Adrenal gland (tissue), 12 donors: ENCODE data around the gene BRD8. TPM values are rescaled to one million over a fixed set of nuclear protein-coding genes. Genes with fewer than 3 reads are reported as not detected.
"Not testable (repeated sequence)": the region's sequence is repeated elsewhere in the genome, so short reads cannot be mapped to it uniquely, and the experiment has no call there.

ENCODE experiments used
- DNase-seq, 7 donors: peaks; one replicate each; pipeline ENCODE4 v3.0.0-alpha.2; 2019 to 2020
- H3K27ac ChIP-seq, 5 donors: fragments of 200-600 bp; sonication (generic) in 4 of 5; 1 replicate in 3 of 5; 2 replicates in 2 of 5; pipeline versions ENCODE4 v1.5.1 to v1.8.0; 2016 to 2020; ENCODE audit warnings: mild to moderate bottlenecking in 1 of 5
- H3K27me3 ChIP-seq: fragments of 200-600 bp; 2 replicates; pipeline ENCODE4 v1.8.0; 2021
- H3K36me3 ChIP-seq, 2 donors: fragments of 200-600 bp; replicated peaks in 1 of 2; 1 replicate in 1 of 2; 2 replicates in 1 of 2; pipeline versions ENCODE4 v1.5.1 to v1.8.0; 2018 to 2022
- H3K4me1 ChIP-seq, 2 donors: fragments of 200-600 bp; replicated peaks in 1 of 2; 1 replicate in 1 of 2; 2 replicates in 1 of 2; pipeline versions ENCODE4 v1.5.1 to v1.8.0; 2018 to 2021
- H3K4me3 ChIP-seq, 4 donors: fragments of 200-600 bp; sonication (generic) in 3 of 4; one replicate each; pipeline ENCODE4 v1.5.1; 2016 to 2018
- H3K9me3 ChIP-seq, 3 donors: fragments of 200-600 bp; sonication (generic) in 1 of 3; replicated peaks in 1 of 3; 1 replicate in 2 of 3; 2 replicates in 1 of 3; pipeline versions ENCODE4 v1.5.1 to v1.8.0; 2016 to 2021
- POLR2A ChIP-seq, 2 donors: fragments of 450-650 bp; IDR thresholded peaks; one replicate each; pipeline ENCODE4 v1.6.1; 2017; ENCODE audit warnings: antibody characterized with exemption in 2 of 2, mild to moderate bottlenecking in 2 of 2, moderate library complexity in 1 of 2
- WGBS, 4 donors: extraction: QIAGEN DNeasy Blood & Tissue Kit in 2 of 4; methylation state at CpG; one replicate each; pipeline versions ENCODE4 v1.1.5 to v1.1.7; 2013 to 2017; 5-methylcytosine and 5-hydroxymethylcytosine counted together
- intact Hi-C, 2 donors: fragments of 100-400 bp; cut with DNase I; formaldehyde crosslinking; loops; one replicate each; pipeline versions ENCODE4 v1.14.1 to v1.15.0; 2022 to 2023
- polyA plus RNA-seq, 3 donors: library from polyadenylated mRNA; stranded (reverse); fragments of 200-250 nt in 2 of 3; fragments of 350-450 nt in 1 of 3; fragmentation: Illumina TruSeq in 1 of 3; extraction: RNeasy Lipid Tissue Mini Kit (QIAGEN cat#74804) in 1 of 3; gene quantifications; one replicate each; pipeline ENCODE4 v1.2.3, GENCODE V29; 2013 to 2014
- total RNA-seq, 9 donors: library from RNA; depleted of rRNA in 4 of 9; stranded (reverse); fragments of >200 nt in 4 of 9; fragments of 120-200 nt in 1 of 9; fragmentation: NEBNext Ultra II Directional in 1 of 9; extraction: Animal tissue kit (Norgen Biotek cat#: 25700) in 1 of 9; gene quantifications; one replicate each; pipeline versions ENCODE4 v1.1.0 to v1.2.4, GENCODE V29; 2013 to 2023
- TF ChIP-seq, protein P1 (sequence below), 6 experiments: fragments of 450-650 bp in 4 of 6; fragments of 200-600 bp in 2 of 6; sonication (generic) in 1 of 6; IDR thresholded peaks; 1 replicate in 5 of 6; 2 replicates in 1 of 6; pipeline versions ENCODE4 v1.5.1 to v1.8.0; 2016 to 2021; ENCODE audit warnings: antibody characterized with exemption in 6 of 6, mild to moderate bottlenecking in 2 of 6, moderate library complexity in 1 of 6
- donor health status: healthy with polysubstance abuse.
- donor health status: Bipolar disorder and iron deficiency.
- donor health status: DM: yes; HTN: yes; CAD: no.
- donor health status: DM: no; HTN: no; CAD: no.
- donor health status: DM: no; HTN: no; CAD: no.
- donor health status: DM: yes; HTN: yes; CAD: no.

The BRD8 gene
- total and polyA plus RNA-seq, 12 donors = 16.4 to 74.9 (median 46.9) TPM

DNA sequence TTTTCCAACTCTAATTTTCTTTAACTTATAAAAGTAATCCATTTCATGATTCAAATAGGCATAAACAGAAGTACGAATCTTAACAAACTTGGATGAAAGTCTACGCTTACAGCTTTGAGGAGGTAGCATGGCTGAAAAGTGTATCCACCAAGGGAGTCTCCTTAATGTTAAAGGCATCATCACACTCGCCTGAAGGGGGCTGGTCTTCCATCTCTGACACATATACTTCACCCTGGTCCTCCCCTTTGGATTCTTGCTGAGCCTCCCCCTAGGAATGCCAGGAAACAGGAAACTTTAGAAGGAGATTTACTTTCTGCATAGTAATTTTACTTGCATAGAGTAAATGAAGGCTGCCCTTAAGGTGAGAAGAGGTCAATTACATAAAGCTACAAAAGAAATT, 28.9 kb downstream of the BRD8 start:
- Histone ChIP-seq H3K36me3 (no peaks in the 10 kb centered on the region), H3K9me3 (no peaks in the 10 kb centered on the region), H3K27me3 (no peaks in the 10 kb centered on the region), H3K27ac (no peak overlapping the region), H3K4me3 (no peak overlapping the region), H3K4me1 (no peaks in the 10 kb centered on the region)
- TF ChIP-seq POLR2A (IDR thresholded peaks at IDR 0.05) = no peak
- TF ChIP-seq, protein P1, sequence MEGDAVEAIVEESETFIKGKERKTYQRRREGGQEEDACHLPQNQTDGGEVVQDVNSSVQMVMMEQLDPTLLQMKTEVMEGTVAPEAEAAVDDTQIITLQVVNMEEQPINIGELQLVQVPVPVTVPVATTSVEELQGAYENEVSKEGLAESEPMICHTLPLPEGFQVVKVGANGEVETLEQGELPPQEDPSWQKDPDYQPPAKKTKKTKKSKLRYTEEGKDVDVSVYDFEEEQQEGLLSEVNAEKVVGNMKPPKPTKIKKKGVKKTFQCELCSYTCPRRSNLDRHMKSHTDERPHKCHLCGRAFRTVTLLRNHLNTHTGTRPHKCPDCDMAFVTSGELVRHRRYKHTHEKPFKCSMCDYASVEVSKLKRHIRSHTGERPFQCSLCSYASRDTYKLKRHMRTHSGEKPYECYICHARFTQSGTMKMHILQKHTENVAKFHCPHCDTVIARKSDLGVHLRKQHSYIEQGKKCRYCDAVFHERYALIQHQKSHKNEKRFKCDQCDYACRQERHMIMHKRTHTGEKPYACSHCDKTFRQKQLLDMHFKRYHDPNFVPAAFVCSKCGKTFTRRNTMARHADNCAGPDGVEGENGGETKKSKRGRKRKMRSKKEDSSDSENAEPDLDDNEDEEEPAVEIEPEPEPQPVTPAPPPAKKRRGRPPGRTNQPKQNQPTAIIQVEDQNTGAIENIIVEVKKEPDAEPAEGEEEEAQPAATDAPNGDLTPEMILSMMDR (IDR thresholded peaks at IDR 0.05) = no peak
- intact Hi-C loops = no loop called here
- no peak for DNase-seq
- 51 to 59% (median 55%) methylated on average over 3 of the region's 3 CpGs for WGBS, 4 donors

DNA sequence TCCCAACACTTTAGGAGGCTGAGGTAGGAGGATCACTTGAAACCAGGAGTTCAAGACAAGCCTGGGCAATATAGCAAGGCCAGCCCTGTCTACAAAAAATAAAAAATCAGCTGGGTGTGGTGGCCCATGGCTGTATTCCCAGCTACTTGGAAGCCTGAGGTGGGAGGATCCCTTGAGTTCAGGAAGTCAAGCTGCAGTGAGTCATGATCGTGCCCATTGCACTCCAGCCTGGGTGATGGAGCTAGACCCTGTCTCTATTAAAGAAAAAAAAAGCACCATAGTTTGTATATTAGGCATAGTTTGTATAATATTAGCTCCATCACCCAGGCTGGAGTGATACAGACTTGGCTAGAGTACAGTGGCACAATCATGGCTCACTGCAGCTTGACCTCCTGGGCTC, 29.6 kb downstream of the BRD8 start:
- Histone ChIP-seq H3K4me3 (no peak overlapping the region), H3K4me1 (no peaks in the 10 kb centered on the region), H3K36me3 (no peaks in the 10 kb centered on the region), H3K9me3 (no peaks in the 10 kb centered on the region), H3K27ac (no peak overlapping the region), H3K27me3 (no peaks in the 10 kb centered on the region)
- intact Hi-C loops = no loop called here
- WGBS, 4 donors = 19 to 29% (median 27%) methylated on average over 1 of the region's 1 CpG
- peak in 4 of 7 donors; percentile 28 to 40 (median 34) for DNase-seq
- TF ChIP-seq, protein P1 (IDR thresholded peaks at IDR 0.05) = no peak
- TF ChIP-seq POLR2A (IDR thresholded peaks at IDR 0.05) = no peak

DNA sequence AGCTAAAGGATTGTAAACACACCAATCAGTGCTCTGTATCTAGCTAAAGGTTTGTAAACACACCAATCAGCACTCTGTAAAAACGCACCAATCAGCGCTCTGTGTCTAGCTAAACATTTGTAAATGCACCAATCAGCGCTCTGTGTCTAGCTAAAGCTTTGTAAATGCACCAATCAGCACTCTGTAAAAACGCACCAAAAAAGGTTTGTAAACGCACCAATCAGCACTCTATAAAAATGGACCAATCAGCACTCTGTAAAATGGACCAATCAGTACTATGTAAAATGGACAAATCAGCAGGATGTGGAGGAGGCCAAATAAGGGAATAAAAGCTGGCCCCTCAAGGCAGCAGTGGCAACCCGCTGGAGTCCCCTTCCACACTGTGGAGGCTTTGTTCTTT, 34.9 kb downstream of the BRD8 start:
- H3K4me3 ChIP-seq, H3K27me3 ChIP-seq, H3K4me1 ChIP-seq, H3K9me3 ChIP-seq, H3K27ac ChIP-seq, intact Hi-C loops, H3K36me3 ChIP-seq, DNase-seq: not testable (repeated sequence)
- 83 to 97% (median 87%) methylated on average over 6 of the region's 6 CpGs for WGBS, 4 donors

DNA sequence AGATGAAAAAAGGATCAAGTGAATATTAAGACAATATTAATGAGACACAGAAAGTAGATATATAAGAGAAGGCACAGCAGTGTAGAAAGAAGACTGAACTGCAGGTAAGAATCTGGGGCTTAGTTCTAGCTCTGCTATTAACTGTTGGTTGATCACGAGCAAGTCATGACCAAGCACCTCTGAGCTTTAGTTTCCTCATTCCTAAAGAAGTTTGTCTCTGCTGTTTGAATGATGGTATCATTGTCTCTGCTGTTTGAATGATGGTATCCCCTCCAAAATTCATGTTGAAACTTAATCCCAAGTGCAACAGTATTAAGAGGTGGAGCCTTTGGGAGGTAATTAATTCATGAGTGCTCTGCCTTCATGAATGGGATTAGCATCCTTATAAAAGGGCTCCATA, 36.7 kb downstream of the BRD8 start:
- intact Hi-C loops = no loop called here
- H3K4me3 ChIP-seq = no peak overlapping the region
- no peaks in the 10 kb centered on the region for H3K36me3 ChIP-seq
- no peaks in the 10 kb centered on the region for H3K9me3 ChIP-seq
- H3K4me1 ChIP-seq = peaks cover 0 to 4% of the 10 kb centered on the region in 2 donors
- no peak overlapping the region for H3K27ac ChIP-seq
- no peaks in the 10 kb centered on the region for H3K27me3 ChIP-seq
- DNase-seq = no peak
- no peak for TF ChIP-seq POLR2A (IDR thresholded peaks at IDR 0.05)
- TF ChIP-seq, protein P1 (IDR thresholded peaks at IDR 0.05) = no peak
- 37 to 78% (median 68%) methylated on average over 1 of the region's 1 CpG for WGBS, 4 donors

DNA sequence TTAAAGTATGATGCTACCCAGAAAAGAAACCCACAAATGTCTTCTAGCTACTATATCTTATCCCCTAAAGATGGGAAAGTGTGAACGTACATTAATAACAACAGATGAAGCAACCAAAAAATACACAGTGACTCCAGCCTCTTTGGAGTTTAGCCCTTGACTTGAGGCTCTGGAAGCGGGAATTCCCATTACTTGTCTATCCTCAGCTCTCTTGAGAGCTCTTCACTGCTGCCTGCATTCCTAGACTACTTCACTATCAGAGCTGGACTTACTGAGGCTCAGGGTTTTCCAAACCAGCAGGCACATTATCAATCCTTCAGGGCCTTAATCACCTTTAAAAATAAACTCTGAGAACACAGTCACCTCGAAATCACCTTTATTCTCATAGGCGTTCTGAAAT, 38.2 kb downstream of the BRD8 start:
- Histone ChIP-seq H3K4me1 (peaks cover 0 to 4% of the 10 kb centered on the region in 2 donors), H3K36me3 (no peaks in the 10 kb centered on the region), H3K27ac (no peak overlapping the region), H3K27me3 (no peaks in the 10 kb centered on the region), H3K4me3 (no peak overlapping the region), H3K9me3 (no peaks in the 10 kb centered on the region)
- WGBS, 4 donors = 53 to 68% (median 56%) methylated on average over 4 of the region's 4 CpGs
- intact Hi-C loops = no loop called here
- no peak for DNase-seq
- no peak for TF ChIP-seq POLR2A (IDR thresholded peaks at IDR 0.05)
- TF ChIP-seq, protein P1 (IDR thresholded peaks at IDR 0.05) = no peak
